ENCODE measurements around the gene MT1M.
"Not testable (repeated sequence)": the region's sequence is repeated elsewhere in the genome, so short reads cannot be mapped to it uniquely, and the experiment has no call there.

The MT1M gene

DNA sequence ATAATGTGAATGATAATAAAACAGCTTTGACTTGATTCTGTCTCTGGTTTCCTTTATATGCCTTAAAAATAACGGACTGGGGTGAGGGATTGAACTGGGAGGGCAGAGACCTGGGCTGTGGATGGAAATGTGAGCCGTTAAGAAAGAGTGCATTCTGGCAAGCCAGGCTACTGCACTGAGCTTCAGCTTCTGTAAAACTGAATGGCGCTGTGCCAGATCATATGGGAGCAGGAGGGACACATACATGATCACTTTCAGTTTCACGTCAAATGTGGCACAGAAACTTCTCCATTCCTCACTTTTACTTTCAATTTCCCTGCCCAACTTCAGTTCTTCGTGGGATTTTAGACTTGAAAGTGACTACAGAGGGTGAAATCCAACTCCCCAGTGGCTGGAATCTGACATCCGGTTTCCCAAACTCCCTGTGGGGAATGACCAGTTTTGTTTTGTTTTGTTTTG lies 23.0 kb upstream of the MT1M start:
- no peak for DNase-seq

DNA sequence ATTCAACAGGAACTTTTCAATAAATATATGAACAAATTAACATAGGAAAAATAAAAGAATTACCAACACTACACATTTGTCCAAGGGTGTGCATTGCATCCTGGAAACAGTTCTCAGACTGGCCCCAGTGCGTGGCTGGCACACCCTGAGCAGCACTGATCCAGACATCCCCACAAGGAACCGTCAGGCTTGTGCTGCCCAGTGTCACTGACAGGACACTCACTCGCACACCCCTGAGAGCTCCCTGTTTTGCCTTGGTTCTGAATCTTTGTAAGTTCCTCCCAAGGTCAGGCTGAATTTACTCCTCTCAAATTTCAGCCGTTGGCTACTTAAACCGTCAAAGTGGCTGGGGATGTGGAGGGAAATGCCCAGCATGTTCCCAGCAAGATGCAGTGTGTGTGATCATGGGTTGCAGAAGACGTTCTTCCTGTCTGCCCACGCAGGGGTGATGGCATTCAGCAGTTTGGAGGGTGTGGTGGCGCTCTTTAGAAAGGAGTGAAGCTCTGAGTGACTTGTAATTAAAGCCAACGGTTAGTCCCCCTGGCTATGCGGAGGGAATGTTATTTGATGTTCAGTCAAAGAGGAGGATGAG lies 22.3 kb upstream of the MT1M start:
- DNase-seq = no peak

DNA sequence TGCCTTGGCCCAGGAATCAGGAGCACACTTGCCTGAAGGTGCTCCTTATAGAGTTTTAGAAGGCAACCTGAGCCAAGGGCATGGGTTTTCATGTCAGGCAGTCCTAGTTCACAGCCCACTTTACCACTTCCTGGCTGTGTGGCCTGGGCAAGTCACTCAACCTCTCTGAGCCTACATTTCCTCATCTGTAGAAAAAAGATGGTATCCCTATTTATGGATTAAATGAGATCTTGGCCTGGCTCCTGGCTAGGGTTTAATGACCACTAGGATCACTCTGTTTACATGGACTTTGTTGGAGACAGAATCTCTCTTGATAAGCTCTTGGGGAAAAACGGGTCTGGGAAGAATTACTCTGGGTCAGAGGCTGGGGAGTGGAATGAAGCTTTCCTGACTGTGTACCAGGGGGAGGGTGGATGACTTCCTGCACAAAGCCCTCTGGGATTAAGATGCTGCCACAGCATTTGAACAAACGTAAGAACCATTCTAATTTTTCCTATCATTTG lies 21.8 kb upstream of the MT1M start:
- DNase-seq = no peak

GRCh38 chr16:56611281-56611833 lies 21.1 kb upstream of the MT1M start:
- DNase-seq = no peak

DNA sequence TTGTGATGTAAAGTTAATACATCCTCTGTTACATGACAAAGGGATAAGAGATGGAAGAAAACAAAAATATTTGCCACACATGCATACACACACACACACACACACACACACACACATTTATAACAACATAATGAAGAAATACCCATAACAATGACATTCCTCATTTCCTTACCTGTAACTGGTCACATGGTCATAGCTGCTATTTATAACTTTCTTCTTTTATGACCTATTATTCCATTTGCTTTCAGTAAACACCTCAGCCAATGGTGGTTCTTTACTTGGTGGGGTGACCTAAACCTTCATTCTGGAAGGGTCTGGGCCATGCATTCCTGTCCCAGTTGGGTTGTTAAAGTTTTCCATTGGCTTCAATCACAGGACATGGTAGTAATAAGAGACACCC lies 18.8 kb upstream of the MT1M start:
- DNase-seq = no peak

- no peak for DNase-seq
Observed at GRCh38 chr16:56614549-56614991, 17.9 kb upstream of the MT1M start.

- no peak for DNase-seq
Observed at GRCh38 chr16:56615353-56615752, 17.1 kb upstream of the MT1M start.

DNA sequence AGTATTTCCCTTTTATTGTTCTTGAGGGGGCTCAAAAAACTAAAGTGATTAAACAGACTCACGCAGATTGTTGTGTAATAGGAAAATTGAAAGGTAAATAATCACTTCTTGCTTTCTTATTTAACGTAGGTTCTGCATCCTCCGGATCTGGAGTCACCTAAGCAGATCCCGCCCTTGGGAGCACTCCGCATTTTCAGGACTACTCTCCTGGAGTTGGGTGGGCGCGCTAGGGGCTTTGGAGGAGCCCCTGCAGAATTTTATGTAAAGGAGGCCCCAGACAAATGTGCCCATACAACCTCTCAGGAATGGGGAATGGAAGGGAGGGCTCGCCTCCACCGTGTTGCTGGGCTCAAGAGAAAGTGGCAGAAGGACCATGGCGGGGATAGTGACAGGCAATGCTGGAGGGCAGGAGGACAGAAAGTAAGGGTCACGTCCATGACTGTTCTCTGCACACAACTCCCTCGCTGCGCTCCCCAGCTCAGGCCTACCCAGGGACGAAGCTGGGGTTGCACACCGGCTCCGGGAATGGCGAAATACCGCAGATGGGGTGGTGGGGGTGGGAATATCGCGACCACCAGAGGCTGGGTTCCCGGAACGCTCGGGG lies 15.7 kb upstream of the MT1M start:
- DNase-seq = no peak

- no peak for DNase-seq
Observed at GRCh38 chr16:56617212-56618085, 15.0 kb upstream of the MT1M start.

GRCh38 chr16:56618138-56618537 lies 14.3 kb upstream of the MT1M start:
- DNase-seq = no peak

DNA sequence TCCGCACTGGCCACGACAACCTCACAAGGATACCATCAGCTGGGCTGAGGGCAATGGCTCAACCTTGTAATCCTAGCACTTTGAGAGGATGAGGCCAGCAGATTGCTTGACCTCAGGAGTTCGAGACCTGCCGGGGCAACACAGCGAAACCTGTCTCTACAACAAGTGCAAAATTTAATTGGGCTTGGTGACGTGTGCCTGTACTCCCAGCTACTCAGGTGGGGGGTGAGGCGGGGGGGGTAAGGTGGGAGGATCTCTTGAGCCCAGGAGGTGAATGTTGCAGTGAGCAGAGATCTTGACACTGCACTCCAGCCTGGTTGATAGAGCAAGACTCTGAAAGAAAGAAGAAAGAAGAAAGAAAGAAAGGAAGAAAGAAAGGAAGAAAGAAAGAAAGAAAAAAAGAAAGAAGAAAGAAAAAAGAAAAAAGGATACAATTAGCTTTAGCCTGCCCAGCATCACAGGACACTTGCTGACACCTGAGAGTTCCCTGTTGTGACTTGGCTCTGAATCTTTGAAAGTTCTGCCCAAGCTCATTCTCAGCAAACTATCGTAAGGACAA lies 12.0 kb upstream of the MT1M start:
- no peak for DNase-seq

- not testable (repeated sequence) for DNase-seq
Observed at GRCh38 chr16:56621665-56622445, 10.6 kb upstream of the MT1M start.

- not testable (repeated sequence) for DNase-seq
Observed at GRCh38 chr16:56623184-56623583, 9.3 kb upstream of the MT1M start.

GRCh38 chr16:56623637-56624036 lies 8.8 kb upstream of the MT1M start:
- DNase-seq = no peak

DNA sequence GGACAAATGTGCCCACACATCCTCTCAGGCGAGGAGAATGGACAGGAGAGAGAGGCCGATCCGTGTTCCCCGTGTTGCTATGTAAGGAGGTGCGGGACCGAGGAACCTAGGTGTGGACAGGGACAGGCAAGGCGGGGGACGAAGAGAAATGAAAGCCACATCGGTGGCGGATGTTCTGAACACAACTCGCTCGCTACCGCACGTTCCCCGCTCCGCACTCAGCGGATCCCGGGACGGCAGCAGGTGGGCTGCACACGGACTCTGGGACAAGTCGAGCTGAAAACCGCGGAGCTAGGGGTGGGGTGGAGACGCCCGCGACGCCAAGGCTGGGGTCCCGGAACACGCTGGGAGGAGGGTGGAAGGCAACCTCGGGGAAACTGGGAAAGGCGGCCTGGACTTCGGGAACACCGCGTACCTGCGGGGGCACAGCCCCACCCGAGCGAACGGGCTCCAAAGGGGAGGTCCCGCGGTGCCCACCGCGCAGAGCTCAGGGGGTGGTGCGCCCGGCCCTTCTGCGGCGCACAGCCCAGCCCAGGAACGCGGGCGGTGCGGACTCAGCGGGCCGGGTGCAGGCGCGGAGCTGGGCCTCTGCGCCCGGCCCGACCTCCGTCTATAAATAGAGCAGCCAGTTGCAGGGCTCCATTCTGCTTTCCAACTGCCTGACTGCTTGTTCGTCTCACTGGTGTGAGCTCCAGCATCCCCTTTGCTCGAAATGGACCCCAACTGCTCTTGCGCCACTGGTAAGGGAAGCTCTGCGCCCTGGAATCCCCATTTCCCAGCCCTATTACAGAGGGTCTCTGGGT lies 7.1 kb upstream of the MT1M start, which contains the start of gene MT1E:
Gene MT1E, plus strand, starts transcription at position 642 of the 803 bp plus-strand sequence. Its CDS starts 71 bp downstream, at position 713.
- no peak for DNase-seq

DNA sequence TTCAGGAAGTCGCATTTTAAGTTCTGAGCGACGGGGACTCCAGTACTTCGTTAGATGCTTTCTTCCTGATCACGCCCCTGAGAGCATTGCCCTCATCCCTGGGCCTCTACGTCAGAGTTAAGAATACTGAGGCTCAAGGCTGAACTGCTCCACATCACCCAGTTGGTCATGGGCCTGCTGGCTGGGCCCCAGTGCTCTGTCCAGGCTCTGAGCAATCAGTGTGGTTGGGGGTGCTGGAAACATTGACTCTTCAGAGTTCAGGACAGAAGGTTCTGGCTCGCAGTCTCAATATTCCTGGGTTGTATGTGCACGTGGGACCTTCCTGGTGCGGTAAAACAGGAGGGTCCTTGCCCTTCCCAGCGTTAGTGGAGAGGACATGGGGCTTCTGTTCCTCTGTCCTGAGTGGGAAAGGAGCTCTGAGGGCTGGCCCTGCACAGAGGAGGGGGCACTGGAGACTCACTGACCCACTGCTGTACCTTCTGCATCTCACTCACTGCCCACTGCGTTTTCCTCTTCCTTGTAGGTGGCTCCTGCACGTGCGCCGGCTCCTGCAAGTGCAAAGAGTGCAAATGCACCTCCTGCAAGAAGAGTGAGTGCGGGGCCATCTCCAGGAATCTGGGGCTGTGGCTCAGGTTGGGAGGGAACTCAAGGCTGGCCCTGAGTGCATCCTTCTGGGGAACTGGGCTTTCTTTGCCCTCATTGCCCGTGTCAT lies 6.4 kb upstream of the MT1M start:
- no peak for DNase-seq

- DNase-seq = no peak
Observed at GRCh38 chr16:56626685-56627084, 5.8 kb upstream of the MT1M start.

DNA sequence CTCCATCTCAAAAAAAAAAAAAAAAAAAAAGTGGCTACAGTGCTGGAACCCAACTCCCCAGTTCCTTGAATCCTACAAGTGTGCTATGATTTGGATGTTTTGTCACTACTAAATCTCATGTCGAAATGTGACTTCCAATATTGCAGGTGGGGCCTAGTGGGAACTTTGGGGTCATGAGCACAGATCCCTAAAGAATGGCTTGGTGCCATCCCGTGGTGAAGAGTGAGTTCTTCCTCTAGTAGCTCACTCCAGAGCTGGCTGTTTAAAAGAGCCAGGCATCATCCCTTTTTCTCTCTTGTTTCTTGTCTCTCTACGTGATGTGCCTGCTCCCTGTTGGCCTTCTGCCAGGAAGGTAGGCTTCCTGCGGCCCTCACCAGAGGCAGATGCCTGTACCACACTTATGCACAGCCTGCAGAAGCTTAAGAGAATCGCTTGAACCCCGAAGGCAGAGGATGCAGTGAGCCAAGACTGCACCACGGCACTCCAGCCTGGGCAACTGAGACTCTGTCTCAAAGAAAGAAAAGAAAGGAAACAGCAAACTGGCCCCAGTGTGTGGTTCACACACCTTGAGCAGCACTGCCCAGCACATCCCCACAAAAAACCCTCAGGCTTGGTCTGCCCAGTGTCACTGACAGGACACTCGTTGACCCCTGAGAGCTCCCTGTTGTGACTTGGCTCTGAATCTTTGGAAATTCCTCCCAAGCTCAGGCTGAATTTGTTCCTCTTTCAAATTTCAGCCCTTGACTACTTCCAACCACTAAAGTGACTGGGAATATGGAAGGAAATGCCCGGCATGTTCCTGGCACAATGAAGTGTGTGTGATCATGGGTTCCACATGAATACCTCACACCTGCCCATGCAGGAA lies 3.7 kb upstream of the MT1M start:
- DNase-seq = no peak

- DNase-seq = no peak
Observed at GRCh38 chr16:56629531-56629930, 2.9 kb upstream of the MT1M start.

DNA sequence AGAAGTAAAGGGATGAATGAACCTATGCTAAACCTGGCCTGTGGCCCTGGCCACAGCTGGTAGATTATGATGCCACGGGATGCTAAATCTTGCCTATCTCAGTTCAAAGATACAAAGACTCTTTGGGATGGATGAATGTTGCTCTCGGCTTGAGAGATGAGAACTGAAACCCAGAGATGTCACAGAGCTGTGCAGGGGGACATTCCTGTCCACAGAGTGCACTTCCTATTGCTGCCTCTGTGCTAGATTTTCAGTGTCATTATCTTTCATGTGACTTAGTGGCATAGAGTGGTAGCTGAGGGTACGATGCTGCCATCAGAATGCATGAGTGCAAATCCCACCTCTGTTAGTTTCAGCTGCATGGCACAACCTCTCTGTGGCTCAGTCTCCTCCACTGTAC lies 2.3 kb upstream of the MT1M start:
- no peak for DNase-seq

All from NCI-H1930 (cell line).